ENCODE results near the gene KIFC1.

KIFC1 gene

GRCh38 chr6:33383427-33384185 is 8.0 kb upstream of the KIFC1 start:
- no peak overlapping the region for H3K4me3 ChIP-seq (ENCODE audit: low read depth, low read length)
- DNase-seq (ENCODE audit: low read depth), result no peak
- TF ChIP-seq CTCF (IDR thresholded peaks at IDR 0.05; ENCODE audit: low read depth, low read length, missing control alignments), result no peak

- no peak for TF ChIP-seq CTCF (IDR thresholded peaks at IDR 0.05; ENCODE audit: low read depth, low read length, missing control alignments)
- no peak overlapping the region for H3K4me3 ChIP-seq (ENCODE audit: low read depth, low read length)
- DNase-seq (ENCODE audit: low read depth), result no peak
These were observed 7.0 kb upstream of the KIFC1 start for GRCh38 chr6:33384581-33385020.

- no peak overlapping the region for H3K4me3 ChIP-seq (ENCODE audit: low read depth, low read length)
- TF ChIP-seq CTCF (IDR thresholded peaks at IDR 0.05; ENCODE audit: low read depth, low read length, missing control alignments), result no peak
- DNase-seq (ENCODE audit: low read depth), result no peak
These were observed 1.4 kb upstream of the KIFC1 start for GRCh38 chr6:33390173-33390572.

GRCh38 chr6:33390767-33391277 is 801 bp upstream of the KIFC1 start:
- H3K4me3 ChIP-seq (ENCODE audit: low read depth, low read length), result no peak overlapping the region; the same call in 1 of the 2 replicates
- no peak for DNase-seq (ENCODE audit: low read depth)
- no peak for TF ChIP-seq CTCF (IDR thresholded peaks at IDR 0.05; ENCODE audit: low read depth, low read length, missing control alignments)

- peak overlapping the region; percentile 88 for H3K4me3 ChIP-seq (ENCODE audit: low read depth, low read length)
- no peak for DNase-seq (ENCODE audit: low read depth)
- no peak for TF ChIP-seq CTCF (IDR thresholded peaks at IDR 0.05; ENCODE audit: low read depth, low read length, missing control alignments)
These were observed 435 bp downstream of the KIFC1 start for GRCh38 chr6:33391922-33392594.

- TF ChIP-seq CTCF (IDR thresholded peaks at IDR 0.05; ENCODE audit: low read depth, low read length, missing control alignments), result no peak
- no peak for DNase-seq (ENCODE audit: low read depth)
- peak overlapping the region; percentile 88 for H3K4me3 ChIP-seq (ENCODE audit: low read depth, low read length)
These were observed 949 bp downstream of the KIFC1 start for GRCh38 chr6:33392595-33392948.
